PC-9 (cell line): ENCODE measurements around the gene GLRA1. TPM values are rescaled to one million over a fixed set of nuclear protein-coding genes. Genes with fewer than 3 reads are reported as not detected.

ENCODE experiments used
- BruUV-seq: library from RNA; stranded (reverse); fragments of 400-500 nt; replicated peaks from 2 replicates; lab custom pipeline; 2021; lab: Mats Ljungman, UMichigan
- CTCF ChIA-PET: fragments of 300-600 bp; sonication (Branson Sonifier 250); formaldehyde crosslinking; loops from one replicate; lab custom pipeline; 2022; ENCODE audit warnings: antibody characterized with exemption; lab: Charles Lee
- POLR2A ChIA-PET: fragments of 300-600 bp; sonication (Branson Sonifier 250); formaldehyde crosslinking; loops from one replicate; lab custom pipeline; 2022; ENCODE audit warnings: antibody characterized with exemption; ENCODE audit not compliant: unreplicated experiment; lab: Charles Lee
- DNase-seq, 2 experiments: peaks; one replicate each; pipeline versions ENCODE4 v3.0.0 to v3.0.0-alpha.2; 2015 to 2022; ENCODE audit warnings: mixed read lengths in 1 of 2
- H2AFZ ChIP-seq: fragments of 200-600 bp; sonication (generic); 2 replicates; pipeline ENCODE4 v1.8.1; 2017; ENCODE audit warnings: antibody characterized with exemption
- H3F3A ChIP-seq: fragments of 200-600 bp; sonication (generic); 2 replicates; pipeline ENCODE4 v1.8.1; 2017; ENCODE audit warnings: antibody characterized with exemption, mild to moderate bottlenecking, low read depth; ENCODE audit not compliant: insufficient read depth
- H3K27ac ChIP-seq: fragments of 200-600 bp; sonication (generic); 2 replicates; pipeline ENCODE4 v1.6.1; 2016; ENCODE audit warnings: mixed run types
- H3K27me3 ChIP-seq: fragments of 200-600 bp; sonication (generic); 2 replicates; pipeline ENCODE4 v1.6.1; 2016; ENCODE audit warnings: low read depth, mixed run types; ENCODE audit not compliant: insufficient read depth
- H3K36me3 ChIP-seq: fragments of 200-600 bp; sonication (generic); 2 replicates; pipeline ENCODE4 v1.6.1; 2016; ENCODE audit warnings: low read depth, mixed run types
- H3K4me1 ChIP-seq: fragments of 200-600 bp; sonication (generic); replicated peaks from 2 replicates; pipeline ENCODE4 v1.6.1; 2016; ENCODE audit warnings: mixed run types; ENCODE audit not compliant: insufficient read depth
- H3K4me2 ChIP-seq: fragments of 200-600 bp; sonication (generic); 2 replicates; pipeline ENCODE4 v1.6.1; 2017; ENCODE audit warnings: mixed run types
- H3K4me3 ChIP-seq: fragments of 200-600 bp; sonication (generic); 2 replicates; pipeline ENCODE4 v1.6.1; 2016; ENCODE audit warnings: mixed run types
- H3K79me2 ChIP-seq: fragments of 200-600 bp; sonication (generic); 2 replicates; pipeline ENCODE4 v1.6.1; 2017; ENCODE audit warnings: low read depth, mixed run types
- H3K9me2 ChIP-seq: fragments of 200-600 bp; sonication (generic); 2 replicates; pipeline ENCODE4 v1.8.1; 2017; ENCODE audit warnings: mild to moderate bottlenecking; ENCODE audit not compliant: insufficient read depth
- H3K9me3 ChIP-seq: fragments of 200-600 bp; sonication (generic); 2 replicates; pipeline ENCODE4 v1.8.1; 2016; ENCODE audit warnings: low read depth; ENCODE audit not compliant: insufficient read depth
- H4K20me1 ChIP-seq: fragments of 200-600 bp; sonication (generic); 2 replicates; pipeline ENCODE4 v1.8.1; 2017; ENCODE audit not compliant: insufficient read depth
- EZH2 ChIP-seq: fragments of 200-600 bp; sonication (generic); IDR thresholded peaks from 2 replicates; pipeline ENCODE4 v1.8.0; 2017; ENCODE audit warnings: antibody characterized with exemption, low read depth
- intact Hi-C: fragments of 100-400 bp; cut with micrococcal nuclease; formaldehyde crosslinking; loops from one replicate; pipeline ENCODE4 v1.10.0; 2022; ENCODE audit not compliant: unreplicated experiment
- total RNA-seq: library from RNA; stranded (reverse); gene quantifications from 2 replicates; pipeline ENCODE4 v1.2.3, GENCODE V29; 2021
- TF ChIP-seq, protein P1 (sequence below): fragments of 200-600 bp; sonication (generic); conservative IDR thresholded peaks from 2 replicates; pipeline ENCODE4 v1.6.1; 2017; ENCODE audit warnings: mixed run types, antibody characterized with exemption, mild to moderate bottlenecking, moderate library complexity

The GLRA1 gene
- total RNA-seq, 1 experiment from 2014 or later = not detected

DNA sequence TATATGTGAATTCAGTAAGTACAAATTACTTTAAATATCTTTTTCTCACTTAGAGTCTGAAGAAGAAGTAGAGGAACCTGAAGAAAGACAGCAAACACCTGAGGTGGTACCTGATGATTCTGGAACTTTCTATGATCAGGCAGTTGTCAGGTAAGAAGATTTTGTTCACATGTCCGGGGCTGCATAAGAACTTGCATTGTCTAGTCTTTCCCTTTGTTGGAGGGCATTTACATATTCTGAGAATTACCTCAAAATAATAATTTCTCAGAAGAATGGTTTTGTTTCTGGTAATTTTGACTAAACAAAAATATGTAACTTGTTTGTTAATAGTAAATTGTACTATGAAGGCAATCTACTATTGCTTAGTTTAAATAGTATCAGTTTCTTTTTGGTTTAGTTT, 129.2 kb downstream of the GLRA1 start:
- no peak for TF ChIP-seq EZH2
- TF ChIP-seq, protein P1, sequence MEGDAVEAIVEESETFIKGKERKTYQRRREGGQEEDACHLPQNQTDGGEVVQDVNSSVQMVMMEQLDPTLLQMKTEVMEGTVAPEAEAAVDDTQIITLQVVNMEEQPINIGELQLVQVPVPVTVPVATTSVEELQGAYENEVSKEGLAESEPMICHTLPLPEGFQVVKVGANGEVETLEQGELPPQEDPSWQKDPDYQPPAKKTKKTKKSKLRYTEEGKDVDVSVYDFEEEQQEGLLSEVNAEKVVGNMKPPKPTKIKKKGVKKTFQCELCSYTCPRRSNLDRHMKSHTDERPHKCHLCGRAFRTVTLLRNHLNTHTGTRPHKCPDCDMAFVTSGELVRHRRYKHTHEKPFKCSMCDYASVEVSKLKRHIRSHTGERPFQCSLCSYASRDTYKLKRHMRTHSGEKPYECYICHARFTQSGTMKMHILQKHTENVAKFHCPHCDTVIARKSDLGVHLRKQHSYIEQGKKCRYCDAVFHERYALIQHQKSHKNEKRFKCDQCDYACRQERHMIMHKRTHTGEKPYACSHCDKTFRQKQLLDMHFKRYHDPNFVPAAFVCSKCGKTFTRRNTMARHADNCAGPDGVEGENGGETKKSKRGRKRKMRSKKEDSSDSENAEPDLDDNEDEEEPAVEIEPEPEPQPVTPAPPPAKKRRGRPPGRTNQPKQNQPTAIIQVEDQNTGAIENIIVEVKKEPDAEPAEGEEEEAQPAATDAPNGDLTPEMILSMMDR = no peak
- no peak overlapping the region for H3K4me2 ChIP-seq
- H3K4me3 ChIP-seq = no peak overlapping the region
- no TSS peak for BruUV-seq
- no peak for DNase-seq
- H3K36me3 ChIP-seq = peaks cover 82% of the 10 kb centered on the region
- no peak overlapping the region for H2AFZ ChIP-seq
- H3K9me2 ChIP-seq = no peaks in the 10 kb centered on the region
- no peak overlapping the region for H3K27ac ChIP-seq
- ChIA-PET CTCF (no interaction called here), POLR2A (no interaction called here)
- intact Hi-C loops = no loop called here
- H3K4me1 ChIP-seq = no peaks in the 10 kb centered on the region
- peaks cover 94% of the 10 kb centered on the region for H3K79me2 ChIP-seq
- peaks cover 90% of the 10 kb centered on the region for H4K20me1 ChIP-seq
- peaks cover 32% of the 10 kb centered on the region; the same call in 1 of the 2 replicates for H3F3A ChIP-seq
- no peaks in the 10 kb centered on the region for H3K27me3 ChIP-seq
- H3K9me3 ChIP-seq = no peaks in the 10 kb centered on the region

DNA sequence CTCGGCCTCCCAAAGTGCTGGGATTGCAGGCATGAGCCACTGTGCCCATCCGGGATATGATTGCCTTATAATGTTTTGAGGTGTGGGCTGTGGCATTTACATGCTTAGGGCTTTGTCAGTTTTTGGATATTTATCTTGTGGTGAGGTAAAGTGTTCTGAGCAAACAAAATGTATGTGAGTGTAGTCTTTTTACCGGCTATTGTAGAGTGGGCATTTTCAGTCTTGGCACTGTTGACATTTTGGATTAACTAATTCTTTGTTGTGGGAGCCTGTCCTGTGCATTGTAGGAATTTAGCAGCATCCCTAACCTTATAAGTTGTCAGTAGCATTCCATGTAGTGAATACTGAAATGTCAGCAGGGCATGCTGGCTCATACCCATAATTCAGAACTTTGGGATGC, 131.3 kb downstream of the GLRA1 start:
- H3K4me3 ChIP-seq = no peak overlapping the region
- H3K79me2 ChIP-seq = peaks cover 97% of the 10 kb centered on the region
- peaks cover 96% of the 10 kb centered on the region for H4K20me1 ChIP-seq

DNA sequence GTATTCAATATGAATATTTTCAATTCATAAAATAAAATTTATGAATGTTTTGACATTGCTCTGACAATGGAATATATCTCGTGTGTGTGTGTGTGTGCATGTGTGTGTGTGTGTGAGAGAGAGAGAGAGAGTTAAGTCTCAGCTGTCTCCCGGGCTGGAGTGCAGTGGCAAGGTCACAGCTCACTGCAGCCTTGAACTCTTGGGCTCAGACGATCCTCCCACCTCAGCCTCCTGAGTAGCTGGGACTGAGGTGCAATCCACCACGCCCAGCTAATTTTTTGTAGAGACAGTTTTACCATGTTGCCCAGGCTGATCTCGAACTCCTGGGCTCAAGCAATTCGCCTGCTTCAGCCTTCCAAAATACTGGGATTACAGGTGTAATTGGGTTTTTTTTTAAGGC, 136.8 kb downstream of the GLRA1 start:
- Histone ChIP-seq H3K9me2 (no peaks in the 10 kb centered on the region), H3K4me2 (no peak overlapping the region), H3K27me3 (no peaks in the 10 kb centered on the region), H4K20me1 (peaks cover 98% of the 10 kb centered on the region), H3F3A (no peaks in the 10 kb centered on the region; the same call in 1 of the 2 replicates), H3K9me3 (no peaks in the 10 kb centered on the region), H3K79me2 (peaks cover 98% of the 10 kb centered on the region), H3K27ac (no peak overlapping the region), H3K4me1 (0 out of 2 replicates have a peak, but pooled peaks cover 9% of the 10 kb centered on the region), H3K36me3 (peaks cover 74% of the 10 kb centered on the region), H2AFZ (no peak overlapping the region), H3K4me3 (no peak overlapping the region)
- intact Hi-C loops = loop anchor here (2.0 kb wide), 1 partner anchor 13 kb away; no protein-coding TSS in a partner anchor
- no peak for DNase-seq
- POLR2A ChIA-PET = no interaction called here
- TF ChIP-seq EZH2 = no peak
- TF ChIP-seq, protein P1 = no peak
- no TSS peak for BruUV-seq
- CTCF ChIA-PET = interaction anchor here (0.6 kb wide), 1 partner anchor 1955 kb away, joined by 4 read pairs; no protein-coding TSS in a partner anchor

More for the DNA sequence above, 131.3 kb downstream of the GLRA1 start:
- CTCF ChIA-PET = no interaction called here
- no peak overlapping the region for H3K4me2 ChIP-seq
- TF ChIP-seq, protein P1 = no peak
- no peak for TF ChIP-seq EZH2
- no peaks in the 10 kb centered on the region for H3K9me2 ChIP-seq
- H3K4me1 ChIP-seq = no peaks in the 10 kb centered on the region
- no TSS peak for BruUV-seq
- H2AFZ ChIP-seq = no peak overlapping the region
- POLR2A ChIA-PET = no interaction called here
- no peaks in the 10 kb centered on the region for H3K27me3 ChIP-seq
- intact Hi-C loops = no loop called here
- peaks cover 87% of the 10 kb centered on the region for H3K36me3 ChIP-seq
- DNase-seq = no peak
- H3K9me3 ChIP-seq = no peaks in the 10 kb centered on the region
- H3K27ac ChIP-seq = no peak overlapping the region
- peaks cover 21% of the 10 kb centered on the region; the same call in 1 of the 2 replicates for H3F3A ChIP-seq
